Renal cortex interstitium (tissue), 11 donors: ENCODE data around the gene PTH2. TPM values are rescaled to one million over a fixed set of nuclear protein-coding genes. Genes with fewer than 3 reads are reported as not detected.

ENCODE experiments used
- DNase-seq, 11 donors: peaks; one replicate each; pipeline ENCODE4 v3.0.0-alpha.2; 2013; ENCODE audit warnings: low read depth in 9 of 11, low spot score in 4 of 11; ENCODE audit errors: extremely low read depth in 1 of 11
- polyA plus RNA-seq, 3 donors: library from polyadenylated mRNA; unstranded; fragments of 120-200 nt; gene quantifications; one replicate each; pipeline ENCODE4 v1.2.1, GENCODE V29; 2013; ENCODE audit not compliant: insufficient read length in 3 of 3

PTH2 gene
- polyA plus RNA-seq, 3 donors = not detected

GRCh38 chr19:49419173-49419572 is 4.1 kb downstream of the PTH2 start:
- DNase-seq = no peak

DNA sequence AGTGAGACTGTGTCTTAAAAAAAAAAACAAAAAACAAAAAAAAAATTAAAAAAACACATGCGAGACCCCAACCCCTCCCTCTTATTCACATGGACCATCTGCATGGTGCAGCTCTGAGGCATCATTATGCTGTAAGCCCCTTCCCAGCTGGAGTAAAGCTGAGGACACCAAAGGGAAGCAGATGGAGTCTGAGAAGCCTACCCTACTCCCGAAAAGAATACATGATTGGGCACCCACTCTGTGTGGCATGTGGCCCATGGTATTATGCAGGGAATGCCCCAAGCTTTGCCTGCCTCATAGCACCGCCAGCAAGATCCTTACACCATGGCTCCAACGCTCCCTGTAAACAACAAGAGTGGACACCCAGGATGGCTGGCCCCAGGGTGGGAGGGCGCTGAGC is 4.7 kb downstream of the PTH2 start:
- no peak for DNase-seq

GRCh38 chr19:49417088-49417487 is 6.2 kb downstream of the PTH2 start:
- no peak for DNase-seq

GRCh38 chr19:49415810-49416200 is 7.4 kb downstream of the PTH2 start:
- DNase-seq = no peak

DNA sequence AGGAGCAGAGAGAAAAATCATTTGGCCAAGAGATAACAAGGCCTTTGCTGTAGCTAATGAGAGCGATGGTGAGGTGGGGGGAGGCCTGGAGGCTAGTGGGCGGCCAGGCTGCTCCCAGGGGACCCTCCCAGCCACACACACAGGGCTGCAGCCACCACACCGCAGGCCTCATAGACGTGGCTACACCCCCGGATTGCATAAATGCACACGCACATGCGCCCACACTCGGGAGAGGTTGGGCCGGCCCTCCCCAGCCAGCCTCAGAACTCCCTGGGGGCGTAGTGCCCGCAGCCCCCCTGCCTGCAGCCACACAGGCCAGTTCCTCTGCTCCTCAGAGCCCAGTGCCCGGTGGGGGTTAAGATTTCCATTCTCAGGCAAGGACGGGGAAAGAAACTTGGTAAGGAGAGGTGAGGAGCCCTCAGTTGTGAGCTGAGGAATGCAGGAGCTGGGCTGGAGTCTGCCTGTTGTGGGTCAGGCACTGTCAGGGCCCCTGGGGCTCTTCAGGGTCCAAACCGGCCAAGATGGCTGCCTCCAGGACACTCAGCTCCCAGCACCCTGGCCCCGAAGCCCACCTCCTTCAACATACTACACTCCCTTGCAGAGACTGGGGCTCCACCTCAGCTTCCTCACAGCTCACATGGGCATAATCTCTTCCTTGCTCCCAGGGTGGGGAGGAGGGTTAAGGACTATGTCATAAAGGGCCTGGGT is 8.0 kb downstream of the PTH2 start:
- no peak for DNase-seq

- DNase-seq = no peak
These were observed 9.0 kb downstream of the PTH2 start for GRCh38 chr19:49414256-49414655.

DNA sequence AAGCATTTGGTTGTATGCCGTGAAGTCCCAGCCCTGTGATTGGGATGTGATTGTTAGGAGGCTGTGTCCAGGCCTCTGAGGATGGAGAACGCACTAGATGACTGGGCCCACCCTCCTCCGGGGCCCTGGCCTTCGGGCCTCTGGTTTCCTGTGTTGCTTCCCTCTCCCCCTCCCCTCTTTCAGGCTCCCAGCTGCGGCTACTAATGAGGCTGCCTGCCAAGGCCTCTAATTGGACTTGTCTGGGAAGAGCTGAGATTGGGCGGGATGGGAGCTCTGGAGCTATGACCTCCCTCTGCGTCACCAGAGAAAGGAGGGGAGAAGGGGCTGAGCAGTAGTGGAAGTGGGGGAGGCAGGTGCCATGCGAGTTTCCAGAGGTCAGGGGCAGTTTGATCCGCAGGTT is 9.9 kb downstream of the PTH2 start:
- peak; percentile 61 to 85 (median 70) for DNase-seq

- no peak for DNase-seq
These were observed 11.4 kb downstream of the PTH2 start for GRCh38 chr19:49411681-49412326.

- no peak for DNase-seq
These were observed 13.7 kb downstream of the PTH2 start for GRCh38 chr19:49409441-49410029.

GRCh38 chr19:49408816-49409440 is 14.3 kb downstream of the PTH2 start:
- DNase-seq = no peak

- DNase-seq = no peak
These were observed 15.7 kb downstream of the PTH2 start for GRCh38 chr19:49407482-49408015.

- no peak for DNase-seq
These were observed 16.2 kb downstream of the PTH2 start for GRCh38 chr19:49407079-49407478.

GRCh38 chr19:49403404-49404187 is 19.6 kb downstream of the PTH2 start:
- DNase-seq = peak in 3 of 11 donors; percentile 41 to 76 (median 58)

DNA sequence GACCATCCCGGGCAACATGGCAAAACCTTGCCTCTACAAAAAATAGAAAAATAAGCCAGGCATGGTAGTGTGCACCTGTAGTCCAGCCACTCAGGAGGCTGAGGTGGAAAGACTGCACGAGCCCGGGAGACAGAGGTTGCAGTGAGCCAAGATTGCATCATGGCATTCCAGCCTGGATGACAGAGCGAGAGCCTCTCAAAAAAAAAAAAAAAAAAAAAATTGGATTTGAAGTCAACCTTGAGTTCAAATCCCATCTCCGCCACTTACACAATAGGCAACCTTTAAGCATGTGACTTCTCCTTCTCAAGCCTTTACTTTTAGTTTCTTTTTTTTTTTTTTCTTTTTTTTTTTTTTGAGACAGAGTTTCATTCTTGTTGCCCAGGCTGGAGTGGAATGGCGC is 23.2 kb downstream of the PTH2 start:
- no peak for DNase-seq

- no peak for DNase-seq
These were observed 24.3 kb downstream of the PTH2 start for GRCh38 chr19:49398931-49399330.

GRCh38 chr19:49398001-49398615 is 25.1 kb downstream of the PTH2 start:
- DNase-seq = no peak

- no peak for DNase-seq
These were observed 26.3 kb downstream of the PTH2 start for GRCh38 chr19:49396738-49397505.
